ENCODE data around the gene ROBO4. TPM values are rescaled to one million over a fixed set of nuclear protein-coding genes. Genes with fewer than 3 reads are reported as not detected.

The ROBO4 gene
- total RNA-seq, 2 donors from 2014 or later, result 13.2 to 21.4 TPM

- no peaks in the 10 kb centered on the region for H3K9me3 ChIP-seq
- H3K4me1 ChIP-seq, result peaks cover 9% of the 10 kb centered on the region
- ATAC-seq (peak; percentile 27), DNase-seq (no peak)
- H3K27me3 ChIP-seq, result no peaks in the 10 kb centered on the region
- H3K4me3 ChIP-seq, result no peak overlapping the region
- peak overlapping the region in 3 of 4 donors; percentile 14 to 66 (median 44) for H3K27ac ChIP-seq
- WGBS, 2 donors, result 54% methylated on average over 11 of the region's 11 CpGs
- H3K36me3 ChIP-seq (replicated peaks in 1 of 2; ENCODE audit: insufficient read depth in 1 of 2, low read depth in 2 of 2), result no peaks in the 10 kb centered on the region
- intact Hi-C loops (cut with DNase I), result no loop called here
- TF ChIP-seq CTCF (IDR thresholded peaks at IDR 0.05), result no peak
- no peak for TF ChIP-seq POLR2A (IDR thresholded peaks at IDR 0.05)
These were observed 15.2 kb downstream of the ROBO4 start for GRCh38 chr11:124882339-124883071.

GRCh38 chr11:124880958-124881357 lies 16.7 kb downstream of the ROBO4 start:
- TF ChIP-seq CTCF (IDR thresholded peaks at IDR 0.05) (no peak), POLR2A (IDR thresholded peaks at IDR 0.05) (no peak)
- Histone ChIP-seq H3K27me3 (no peaks in the 10 kb centered on the region), H3K9me3 (no peaks in the 10 kb centered on the region), H3K4me1 (peaks cover 21% of the 10 kb centered on the region), H3K4me3 (no peak overlapping the region), H3K27ac (no peak overlapping the region), H3K36me3 (replicated peaks in 1 of 2; ENCODE audit: insufficient read depth in 1 of 2, low read depth in 2 of 2) (no peaks in the 10 kb centered on the region)
- DNase-seq (no peak), ATAC-seq (no peak)
- 52 to 63% methylated on average over 3 of the region's 3 CpGs for WGBS, 2 donors
- intact Hi-C loops (cut with DNase I), result no loop called here

GRCh38 chr11:124880290-124880611 lies 17.4 kb downstream of the ROBO4 start:
- H3K27ac ChIP-seq, result no peak overlapping the region
- no peak for ATAC-seq
- no peak overlapping the region for H3K4me3 ChIP-seq
- H3K36me3 ChIP-seq (replicated peaks in 1 of 2; ENCODE audit: insufficient read depth in 1 of 2, low read depth in 2 of 2), result no peaks in the 10 kb centered on the region
- peaks cover 27% of the 10 kb centered on the region for H3K4me1 ChIP-seq
- H3K9me3 ChIP-seq, result no peaks in the 10 kb centered on the region
- no peak for TF ChIP-seq CTCF (IDR thresholded peaks at IDR 0.05)
- TF ChIP-seq POLR2A (IDR thresholded peaks at IDR 0.05), result no peak
- WGBS, 2 donors, result 60 to 65% methylated on average over 9 of the region's 10 CpGs
- H3K27me3 ChIP-seq, result no peaks in the 10 kb centered on the region
- no peak for DNase-seq
- intact Hi-C loops (cut with DNase I), result no loop called here

- Histone ChIP-seq H3K27ac (no peak overlapping the region), H3K27me3 (no peaks in the 10 kb centered on the region), H3K4me1 (peaks cover 27% of the 10 kb centered on the region), H3K4me3 (no peak overlapping the region), H3K36me3 (replicated peaks in 1 of 2; ENCODE audit: insufficient read depth in 1 of 2, low read depth in 2 of 2) (no peaks in the 10 kb centered on the region), H3K9me3 (no peaks in the 10 kb centered on the region)
- intact Hi-C loops (cut with DNase I), result no loop called here
- TF ChIP-seq POLR2A (IDR thresholded peaks at IDR 0.05) (no peak), CTCF (IDR thresholded peaks at IDR 0.05) (no peak)
- ATAC-seq (no peak), DNase-seq (no peak)
- 90 to 92% methylated on average over 12 to 16 of the region's 16 CpGs for WGBS, 2 donors
These were observed 18.0 kb downstream of the ROBO4 start for GRCh38 chr11:124879493-124880289.
